Spinal cord (tissue), 10 donors: ENCODE results near the gene DIAPH1. TPM values are rescaled to one million over a fixed set of nuclear protein-coding genes. Genes with fewer than 3 reads are reported as not detected.

Experiments used
- DNase-seq, 6 donors: peaks; one replicate each; pipeline versions ENCODE4 v3.0.0 to v3.0.0-alpha.2; 2013 to 2015; ENCODE audit warnings: low spot score in 6 of 6, low read depth in 4 of 6
- H3K27ac ChIP-seq: one replicate; pipeline ENCODE4 v1.5.1; 2013; ENCODE audit warnings: low read depth, low read length, control low read depth
- H3K27me3 ChIP-seq: one replicate; pipeline ENCODE4 v1.6.1; 2013; ENCODE audit warnings: low read length; ENCODE audit not compliant: control insufficient read depth, insufficient read depth
- H3K36me3 ChIP-seq: one replicate; pipeline ENCODE4 v1.6.1; 2013; ENCODE audit warnings: low read length; ENCODE audit not compliant: control insufficient read depth, insufficient read depth
- H3K4me1 ChIP-seq: one replicate; pipeline ENCODE4 v1.6.1; 2013; ENCODE audit warnings: low read length; ENCODE audit not compliant: control insufficient read depth, insufficient read depth
- H3K4me3 ChIP-seq: one replicate; pipeline ENCODE4 v1.5.1; 2013; ENCODE audit warnings: low read depth, low read length, control low read depth
- H3K9me3 ChIP-seq: one replicate; pipeline ENCODE4 v1.6.1; 2013; ENCODE audit warnings: low read length; ENCODE audit not compliant: control insufficient read depth, insufficient read depth
- WGBS: methylation state at CpG from one replicate; pipeline ENCODE4 v1.1.5; 2013; ENCODE audit warnings: missing lambda C conversion rate; ENCODE audit not compliant: insufficient coverage; 5-methylcytosine and 5-hydroxymethylcytosine counted together
- polyA plus RNA-seq, 2 donors: library from polyadenylated mRNA; unstranded; fragments of 120-200 nt; gene quantifications; one replicate each; pipeline ENCODE4 v1.2.1, GENCODE V29; 2013; ENCODE audit not compliant: insufficient read length in 2 of 2
- total RNA-seq, 2 donors: library from RNA; depleted of rRNA in 1 of 2; stranded (reverse); fragments of 120-200 nt in 1 of 2; fragments of >200 nt in 1 of 2; gene quantifications; one replicate each; pipeline versions ENCODE4 v1.2.3 to v1.2.4, GENCODE V29; 2013 to 2014
- donor health status: healthy.

DIAPH1 gene
- total and polyA plus RNA-seq, 4 donors: 23.6 to 44.4 (median 31.1) TPM

GRCh38 chr5:141483902-141484301 is 134.9 kb downstream of the DIAPH1 start:
- peaks cover 18% of the 10 kb centered on the region for H3K36me3 ChIP-seq
- WGBS: 0% methylated on average over 3 of the region's 3 CpGs
- peak overlapping the region; percentile 68 for H3K27ac ChIP-seq
- no peaks in the 10 kb centered on the region for H3K9me3 ChIP-seq
- DNase-seq: peak in 1 of 6 donors; percentile 74
- H3K4me3 ChIP-seq: peak overlapping the region; percentile 44
- no peaks in the 10 kb centered on the region for H3K27me3 ChIP-seq
- H3K4me1 ChIP-seq: peaks cover 59% of the 10 kb centered on the region

DNA sequence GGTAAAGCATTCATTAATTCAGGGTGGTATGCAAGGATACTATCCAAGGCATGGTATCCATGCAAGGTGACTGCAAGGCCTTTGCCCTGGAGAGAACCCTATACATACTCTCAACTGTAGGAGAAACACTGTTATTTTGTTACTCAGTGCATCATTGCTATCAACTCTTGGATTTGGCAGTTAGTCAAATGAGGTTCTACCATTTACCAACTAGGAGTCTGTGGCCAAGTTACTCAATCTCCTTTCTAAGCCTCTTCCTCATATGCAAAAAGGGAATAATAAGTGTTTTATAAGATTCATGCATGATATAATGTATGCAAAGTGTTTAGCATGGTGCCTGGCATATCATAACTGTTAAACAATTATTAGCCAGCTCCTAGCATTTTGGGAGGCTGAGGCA is 139.0 kb downstream of the DIAPH1 start:
- Histone ChIP-seq H3K4me3 (peak overlapping the region; percentile 58), H3K9me3 (no peaks in the 10 kb centered on the region), H3K36me3 (peaks cover 8% of the 10 kb centered on the region), H3K27me3 (no peaks in the 10 kb centered on the region), H3K4me1 (peaks cover 48% of the 10 kb centered on the region), H3K27ac (peak overlapping the region; percentile 61)
- DNase-seq: no peak

DNA sequence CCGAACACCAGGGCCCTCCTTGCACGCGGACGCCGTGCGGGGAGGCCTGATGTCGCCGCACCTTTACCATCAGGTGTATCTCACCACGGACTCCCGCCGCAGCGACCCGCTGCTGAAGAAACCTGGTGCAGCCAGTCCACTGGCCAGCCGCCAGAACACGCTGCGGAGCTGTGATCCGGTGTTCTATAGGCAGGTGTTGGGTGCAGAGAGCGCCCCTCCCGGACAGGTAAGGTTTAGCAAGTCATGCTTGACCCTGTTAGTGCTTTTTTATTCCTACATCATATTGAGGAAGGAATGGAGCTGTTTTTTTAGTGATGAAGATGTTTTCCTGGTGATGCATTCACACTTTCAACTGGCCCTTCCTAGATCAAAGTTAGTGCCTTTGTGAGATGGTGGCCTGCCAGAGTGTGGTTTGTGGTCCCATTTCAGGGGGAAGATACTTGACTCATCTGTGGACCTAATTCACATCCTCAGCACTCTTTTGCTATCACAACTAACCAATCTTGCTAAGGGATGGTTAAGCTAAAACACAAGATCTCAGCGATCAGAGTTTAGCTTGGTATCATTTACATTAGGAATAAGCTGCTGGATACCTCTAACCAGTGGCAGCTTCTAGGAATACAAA is 140.4 kb downstream of the DIAPH1 start:
- peak overlapping the region; percentile 58 for H3K4me3 ChIP-seq

DNA sequence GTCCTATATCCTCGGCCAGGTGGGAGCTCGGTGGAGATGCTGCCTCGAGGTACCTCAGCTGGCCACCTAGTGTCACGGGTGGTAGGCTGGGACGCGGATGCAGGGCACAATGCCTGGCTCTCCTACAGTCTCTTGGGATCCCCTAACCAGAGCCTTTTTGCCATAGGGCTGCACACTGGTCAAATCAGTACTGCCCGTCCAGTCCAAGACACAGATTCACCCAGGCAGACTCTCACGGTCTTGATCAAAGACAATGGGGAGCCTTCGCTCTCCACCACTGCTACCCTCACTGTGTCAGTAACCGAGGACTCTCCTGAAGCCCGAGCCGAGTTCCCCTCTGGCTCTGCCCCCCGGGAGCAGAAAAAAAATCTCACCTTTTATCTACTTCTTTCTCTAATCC is 141.0 kb downstream of the DIAPH1 start:
- Histone ChIP-seq H3K9me3 (no peaks in the 10 kb centered on the region), H3K27me3 (no peaks in the 10 kb centered on the region), H3K36me3 (peaks cover 8% of the 10 kb centered on the region), H3K27ac (peak overlapping the region; percentile 87), H3K4me1 (peaks cover 40% of the 10 kb centered on the region), H3K4me3 (peak overlapping the region; percentile 58)
- WGBS: 18% methylated on average over 10 of the region's 13 CpGs
- DNase-seq: peak in 2 of 6 donors; percentile 25 to 36

More for the DNA sequence above, 140.4 kb downstream of the DIAPH1 start:
- Histone ChIP-seq H3K36me3 (peaks cover 8% of the 10 kb centered on the region), H3K9me3 (no peaks in the 10 kb centered on the region), H3K27ac (peak overlapping the region; percentile 87), H3K27me3 (no peaks in the 10 kb centered on the region), H3K4me1 (peaks cover 40% of the 10 kb centered on the region)
- 6% methylated on average over 18 of the region's 20 CpGs for WGBS
- DNase-seq: peak in 2 of 6 donors; percentile 32 to 54

GRCh38 chr5:141477044-141477575 is 141.7 kb downstream of the DIAPH1 start:
- peak in 2 of 6 donors; percentile 34 for DNase-seq
- peaks cover 8% of the 10 kb centered on the region for H3K36me3 ChIP-seq
- H3K27ac ChIP-seq: peak overlapping the region; percentile 87
- H3K4me3 ChIP-seq: peak overlapping the region; percentile 58
- H3K27me3 ChIP-seq: no peaks in the 10 kb centered on the region
- WGBS: 7% methylated on average over 24 of the region's 24 CpGs
- H3K4me1 ChIP-seq: peaks cover 40% of the 10 kb centered on the region
- no peaks in the 10 kb centered on the region for H3K9me3 ChIP-seq

GRCh38 chr5:141476132-141476911 is 142.5 kb downstream of the DIAPH1 start:
- DNase-seq: peak in 2 of 6 donors; percentile 84 to 89
- Histone ChIP-seq H3K4me3 (peak overlapping the region; percentile 58), H3K27ac (peak overlapping the region; percentile 87), H3K27me3 (no peaks in the 10 kb centered on the region), H3K9me3 (no peaks in the 10 kb centered on the region), H3K4me1 (peaks cover 35% of the 10 kb centered on the region), H3K36me3 (peaks cover 8% of the 10 kb centered on the region)
- WGBS: 1% methylated on average over 58 of the region's 58 CpGs

DNA sequence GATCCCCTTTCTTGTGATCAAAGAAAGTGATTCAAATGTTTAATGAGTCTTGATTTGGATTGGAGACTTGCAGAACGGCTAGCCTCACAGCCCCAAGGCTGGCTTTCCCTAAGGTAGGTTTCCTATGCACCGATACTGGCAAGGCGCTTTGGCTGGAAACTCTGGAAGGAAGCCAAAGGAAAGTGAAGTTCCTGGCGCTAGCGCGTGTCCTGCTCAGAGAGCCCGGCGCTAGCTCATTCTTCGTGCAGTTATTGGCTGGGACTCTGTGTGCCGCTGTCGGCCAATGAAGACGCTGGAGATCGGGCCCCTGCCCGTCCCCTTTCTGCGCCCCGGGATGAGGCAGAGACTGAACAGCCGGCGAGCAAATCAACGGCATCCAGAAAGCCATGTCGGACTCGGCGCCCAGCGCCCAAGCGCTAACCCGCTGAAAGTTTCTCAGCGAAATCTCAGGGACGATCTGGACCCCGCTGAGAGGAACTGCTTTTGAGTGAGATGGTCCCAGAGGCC is 143.1 kb downstream of the DIAPH1 start, which contains the start of gene PCDHGC3:
TSS of gene PCDHGC3 (plus strand) at position 342 of the 507 bp plus-strand sequence. CDS start at position 493, 151 bp downstream.
- H3K27me3 ChIP-seq: no peaks in the 10 kb centered on the region
- H3K4me1 ChIP-seq: peaks cover 34% of the 10 kb centered on the region
- DNase-seq: peak in 4 of 6 donors; percentile 85 to 97 (median 91)
- H3K36me3 ChIP-seq: peaks cover 9% of the 10 kb centered on the region
- peak within 1 kb of the TSS; percentile 58 for H3K4me3 ChIP-seq
- peak within 1 kb of the TSS; percentile 87 for H3K27ac ChIP-seq
- no peaks in the 10 kb centered on the region for H3K9me3 ChIP-seq
- WGBS: under 1% methylated on average over 28 of the region's 28 CpGs

DNA sequence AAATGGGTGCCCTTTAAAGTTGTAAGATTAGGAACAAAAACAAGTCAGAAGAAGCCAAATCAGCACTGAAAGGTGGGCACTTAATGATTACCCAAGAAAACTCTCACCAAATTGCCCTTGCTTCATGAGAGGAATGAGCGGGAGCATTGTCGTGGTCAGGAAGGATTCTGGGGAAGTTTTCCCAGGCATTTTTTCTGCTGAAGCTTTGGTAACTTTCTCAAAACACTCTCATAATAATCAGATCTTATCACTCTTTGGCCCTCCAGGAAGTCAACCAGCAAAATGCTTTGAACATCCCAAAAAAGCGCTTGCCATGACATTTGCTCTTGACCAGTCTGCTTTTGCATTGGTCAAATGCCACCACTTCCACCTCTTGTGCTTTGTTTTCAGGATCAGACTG is 153.4 kb downstream of the DIAPH1 start:
- Histone ChIP-seq H3K4me1 (no peaks in the 10 kb centered on the region), H3K9me3 (no peaks in the 10 kb centered on the region), H3K27me3 (no peaks in the 10 kb centered on the region), H3K4me3 (no peak overlapping the region), H3K27ac (no peak overlapping the region), H3K36me3 (peaks cover 2% of the 10 kb centered on the region)
- DNase-seq: no peak
- WGBS: 100% methylated on average over 1 of the region's 3 CpGs
